NCI-H2081 (cell line): Measurements from ENCODE around the gene DPP9.

Experiments
- DNase-seq, 2 experiments: peaks; one replicate each; lab custom pipeline; 2025; lab: John Stamatoyannopoulos, UW

Gene DPP9

DNA sequence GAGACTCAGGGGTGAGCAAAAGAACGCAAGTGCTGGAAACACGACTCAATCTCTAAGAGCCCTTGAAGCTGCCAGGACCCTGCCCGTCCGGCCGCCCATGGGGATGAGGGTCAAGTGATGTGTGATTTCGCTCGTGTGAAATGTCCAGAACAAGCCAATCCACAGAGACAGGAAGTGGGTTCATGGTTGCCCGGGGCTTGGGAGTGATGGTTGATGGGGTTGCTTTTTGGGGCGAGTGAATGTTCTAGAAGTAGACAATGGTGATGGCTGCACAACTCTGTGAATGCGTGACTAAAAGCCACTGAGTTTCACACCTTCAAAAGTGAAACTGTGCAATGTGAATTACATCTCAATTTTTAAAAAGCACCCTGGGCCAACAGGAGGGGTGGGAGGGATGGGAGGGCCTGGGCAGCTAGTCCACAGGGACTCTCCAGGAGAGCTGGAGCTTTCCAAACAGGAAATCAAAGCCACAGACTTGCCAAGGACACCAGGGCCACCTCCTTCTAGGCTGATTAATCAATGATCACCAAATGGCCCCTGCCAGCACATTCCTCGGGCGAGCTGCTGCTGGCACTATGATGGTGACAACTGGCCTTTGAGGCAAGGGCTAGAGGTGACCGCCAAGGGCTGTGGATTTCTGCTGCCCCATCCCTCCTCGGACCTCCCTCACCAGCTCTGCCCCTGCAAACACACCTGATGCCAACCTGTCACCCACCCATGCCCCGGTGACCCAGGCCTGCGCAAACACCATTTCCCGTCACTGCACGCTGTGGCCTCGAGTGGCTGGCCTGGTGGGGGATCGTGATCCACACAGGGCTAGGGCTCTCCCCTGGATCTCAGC is 14.0 kb downstream of the DPP9 start:
- no peak for DNase-seq

DNA sequence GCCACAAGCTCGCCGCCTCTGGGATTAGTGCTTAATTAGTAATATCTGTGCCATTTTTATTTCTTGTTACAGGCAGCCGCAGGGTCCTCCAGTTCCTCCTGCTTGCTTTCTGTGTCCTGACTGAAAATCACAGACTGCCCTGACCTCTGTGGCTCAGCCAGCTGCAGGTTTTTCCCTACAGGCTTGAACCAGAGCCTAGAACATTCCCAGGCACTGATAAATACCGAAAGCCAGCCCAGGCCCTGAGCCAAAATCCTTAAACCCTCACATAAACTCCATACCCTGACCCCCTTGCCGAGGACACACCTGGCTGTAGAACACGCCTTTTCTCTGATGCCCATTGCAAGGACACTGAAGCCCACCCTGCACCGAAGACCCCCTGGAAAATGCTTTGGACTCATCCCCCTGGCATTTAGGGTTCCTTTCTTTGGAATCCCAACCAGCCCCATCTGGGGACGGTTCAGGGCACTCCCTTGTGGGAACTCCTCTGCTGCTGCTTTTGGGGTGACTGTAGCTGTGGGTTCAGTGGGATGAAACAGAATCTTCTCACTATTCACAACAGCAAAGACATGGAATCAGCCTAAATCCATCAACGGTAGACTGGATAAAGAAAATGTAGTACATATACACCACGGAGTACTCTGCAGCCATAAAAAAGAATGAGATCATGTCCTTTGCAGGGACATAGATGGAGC is 15.5 kb downstream of the DPP9 start:
- no peak for DNase-seq

DNA sequence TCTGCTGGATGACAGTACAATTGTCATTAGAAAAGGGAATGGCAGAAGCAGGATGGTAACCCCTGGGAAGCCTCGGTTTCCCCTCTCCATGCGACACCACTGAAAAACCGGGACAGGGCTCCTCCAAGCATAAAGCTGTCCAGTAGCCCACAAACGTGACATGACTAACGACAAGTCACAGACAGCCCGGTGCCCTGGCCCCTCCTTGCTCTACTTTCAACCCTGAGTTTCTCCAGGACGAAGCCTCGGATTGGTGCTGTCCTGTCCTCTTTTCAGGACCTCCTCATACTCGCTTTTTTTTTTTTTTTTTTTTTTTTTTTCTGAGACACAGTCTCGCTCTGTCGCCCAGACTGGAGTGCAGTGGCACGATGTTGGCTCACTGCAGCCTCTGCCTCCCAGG is 16.3 kb downstream of the DPP9 start:
- DNase-seq = no peak

DNA sequence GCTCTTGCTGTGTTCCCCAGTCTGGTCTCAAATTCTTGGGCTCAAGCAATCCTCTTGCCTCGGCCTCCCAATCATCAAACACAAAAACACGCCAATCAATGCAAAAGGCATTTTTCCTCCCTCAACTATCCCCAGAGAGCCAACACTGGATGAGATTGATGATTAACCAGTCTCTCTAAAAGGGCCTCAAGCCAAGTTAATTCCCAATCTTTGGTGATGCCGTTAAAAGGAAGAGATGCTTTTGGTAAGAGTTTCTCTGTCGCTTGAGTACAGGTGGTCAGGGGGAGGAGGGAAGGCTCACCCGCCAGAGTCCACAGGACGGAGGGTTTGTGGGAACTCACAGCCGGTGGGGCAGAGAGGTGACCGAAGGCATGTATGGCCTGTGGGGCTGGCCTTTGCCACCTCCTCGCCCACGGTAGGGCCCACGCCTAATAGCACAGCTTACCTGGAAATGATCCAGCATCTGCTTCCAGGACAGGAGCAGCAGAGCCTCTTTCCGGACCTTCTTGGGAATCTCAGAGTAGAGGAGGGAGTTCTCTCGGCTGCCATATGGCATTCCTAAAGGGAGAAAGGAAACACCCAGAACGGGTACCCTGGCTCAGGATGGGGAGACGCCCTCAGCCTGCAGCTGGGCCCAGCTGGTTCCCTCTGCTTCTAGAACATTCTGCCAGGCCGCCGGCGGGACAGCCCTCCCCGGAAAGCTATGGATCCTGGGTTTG is 18.1 kb downstream of the DPP9 start:
- DNase-seq = no peak

- DNase-seq = no peak
Observed at GRCh38 chr19:4704317-4704673, 19.3 kb downstream of the DPP9 start.

DNA sequence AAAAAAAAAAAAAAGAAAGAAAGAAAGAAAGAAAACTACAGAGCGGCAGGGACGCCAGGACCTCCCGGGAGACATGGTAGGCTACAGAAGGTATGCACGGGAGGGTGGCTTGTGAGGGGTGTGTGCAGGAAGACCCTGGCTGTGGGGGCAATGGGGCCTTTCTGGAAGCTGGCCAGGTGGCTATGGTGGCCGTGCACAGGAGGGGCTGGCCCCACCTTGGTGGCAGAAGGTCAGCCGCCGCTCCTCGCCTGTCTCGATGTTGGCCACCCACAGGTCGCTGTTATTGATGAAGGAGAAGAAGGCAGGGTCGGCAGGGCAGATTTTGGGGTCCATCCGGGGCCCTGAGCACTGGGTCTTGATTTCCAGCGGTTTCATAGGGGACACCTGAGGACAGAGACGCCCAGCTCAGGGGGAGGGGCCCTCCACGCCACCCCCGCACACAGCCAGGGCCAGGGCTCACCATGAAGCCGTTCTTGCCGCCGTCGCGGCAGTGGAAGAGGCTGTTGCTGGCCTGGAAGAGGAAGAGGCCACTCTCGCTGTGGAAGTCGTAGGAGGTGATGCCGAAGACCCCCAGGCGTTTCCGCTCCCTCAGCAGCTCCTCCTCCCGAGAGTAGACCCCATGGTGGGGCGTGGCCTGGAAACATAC is 19.8 kb downstream of the DPP9 start:
- DNase-seq = no peak

- DNase-seq = no peak
Observed at GRCh38 chr19:4702764-4703163, 20.9 kb downstream of the DPP9 start.

DNA sequence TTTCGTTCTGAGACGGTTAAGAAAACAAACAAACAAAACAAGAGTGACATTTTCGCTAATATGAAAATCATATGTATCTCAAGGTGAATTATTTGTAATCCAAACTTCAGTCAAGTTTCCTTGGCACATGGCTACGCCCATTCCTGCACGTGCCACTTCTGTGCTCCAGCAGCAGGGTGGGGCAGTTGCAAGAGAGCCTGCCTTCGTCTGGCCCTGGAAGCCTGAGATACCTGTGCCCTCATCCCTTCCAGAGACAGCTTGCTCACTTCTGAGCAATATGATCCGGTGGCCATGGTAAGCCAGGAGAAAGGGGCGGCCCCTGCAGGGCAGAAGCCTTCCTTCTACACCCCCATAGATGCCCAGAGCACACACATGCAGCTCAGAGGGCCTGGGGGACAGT is 22.1 kb downstream of the DPP9 start:
- DNase-seq = no peak

DNA sequence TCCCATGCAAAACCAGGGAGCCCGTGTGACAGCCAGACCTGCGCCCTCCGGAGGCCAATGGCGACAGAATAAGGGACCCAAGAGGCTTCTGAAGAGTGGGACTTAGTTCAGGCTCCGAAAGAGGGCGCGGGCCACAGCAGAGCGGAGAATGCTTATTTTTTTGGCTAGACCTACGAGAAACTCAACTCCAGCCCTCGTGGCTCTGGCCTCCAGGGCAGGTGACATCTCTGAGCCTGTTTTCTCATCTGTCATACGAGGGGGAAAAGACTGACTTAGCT is 23.0 kb downstream of the DPP9 start:
- no peak for DNase-seq

DNA sequence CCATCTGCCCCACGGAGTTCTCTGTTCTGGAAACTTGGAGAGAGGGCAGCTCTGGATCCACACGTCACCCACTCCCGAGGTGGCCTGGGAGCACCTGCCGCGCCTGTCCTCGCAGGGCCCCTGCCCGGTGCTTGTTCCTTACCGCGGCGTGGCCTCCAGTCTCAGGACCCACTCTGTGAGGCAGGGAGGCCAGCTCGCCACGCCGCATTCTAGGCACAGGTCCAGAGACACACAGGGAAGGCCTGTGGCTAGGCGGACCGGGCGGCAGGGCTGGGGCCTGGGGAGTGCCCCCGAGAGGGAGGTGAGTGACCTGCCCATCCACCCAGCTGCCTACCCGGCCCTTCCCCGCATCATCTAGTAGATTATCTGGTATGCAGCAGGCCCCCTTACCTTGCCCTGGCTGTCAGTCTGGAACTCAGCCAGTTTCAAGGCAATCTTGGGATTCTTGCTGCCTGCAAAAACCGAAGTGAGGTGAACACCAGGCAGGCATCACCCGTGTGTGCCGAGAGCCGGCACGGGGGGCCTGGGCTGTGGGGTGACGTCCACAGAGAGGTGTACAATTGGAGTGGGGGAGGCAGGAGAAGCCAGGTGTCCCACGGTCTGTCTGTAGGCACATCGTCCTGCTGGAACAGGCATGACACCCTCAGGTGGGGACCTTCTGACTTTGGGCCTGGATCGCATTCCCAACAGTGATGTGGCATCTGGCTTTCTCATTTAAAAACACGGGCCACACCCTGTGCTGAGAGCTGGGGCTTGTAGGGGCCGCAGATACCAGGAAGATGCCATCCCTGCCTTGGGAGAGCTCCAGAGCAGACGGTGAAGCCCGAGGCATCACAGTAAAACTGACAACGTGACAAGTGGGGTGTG is 23.6 kb downstream of the DPP9 start:
- DNase-seq = no peak

DNA sequence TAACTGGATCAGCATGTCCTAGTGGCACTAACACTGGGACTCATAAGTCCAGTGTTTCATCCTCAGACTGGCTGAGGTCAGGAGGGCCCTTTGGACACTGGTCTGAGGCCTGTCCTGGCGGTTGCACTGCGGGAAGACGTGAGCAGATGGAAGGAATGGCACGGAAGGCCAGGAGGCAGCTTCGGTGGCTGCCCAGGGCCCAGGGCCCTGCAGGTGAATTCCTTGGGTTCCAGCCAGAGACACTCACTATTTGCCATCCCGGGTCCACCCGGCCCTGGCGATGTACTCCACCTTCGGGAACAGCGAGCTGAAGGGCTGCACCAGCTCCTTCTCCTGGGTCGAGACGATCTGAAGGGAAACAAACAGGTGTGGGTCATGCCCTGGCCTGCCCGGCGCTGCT is 26.3 kb downstream of the DPP9 start:
- DNase-seq = no peak

GRCh38 chr19:4695224-4695731 is 28.4 kb downstream of the DPP9 start:
- no peak for DNase-seq

DNA sequence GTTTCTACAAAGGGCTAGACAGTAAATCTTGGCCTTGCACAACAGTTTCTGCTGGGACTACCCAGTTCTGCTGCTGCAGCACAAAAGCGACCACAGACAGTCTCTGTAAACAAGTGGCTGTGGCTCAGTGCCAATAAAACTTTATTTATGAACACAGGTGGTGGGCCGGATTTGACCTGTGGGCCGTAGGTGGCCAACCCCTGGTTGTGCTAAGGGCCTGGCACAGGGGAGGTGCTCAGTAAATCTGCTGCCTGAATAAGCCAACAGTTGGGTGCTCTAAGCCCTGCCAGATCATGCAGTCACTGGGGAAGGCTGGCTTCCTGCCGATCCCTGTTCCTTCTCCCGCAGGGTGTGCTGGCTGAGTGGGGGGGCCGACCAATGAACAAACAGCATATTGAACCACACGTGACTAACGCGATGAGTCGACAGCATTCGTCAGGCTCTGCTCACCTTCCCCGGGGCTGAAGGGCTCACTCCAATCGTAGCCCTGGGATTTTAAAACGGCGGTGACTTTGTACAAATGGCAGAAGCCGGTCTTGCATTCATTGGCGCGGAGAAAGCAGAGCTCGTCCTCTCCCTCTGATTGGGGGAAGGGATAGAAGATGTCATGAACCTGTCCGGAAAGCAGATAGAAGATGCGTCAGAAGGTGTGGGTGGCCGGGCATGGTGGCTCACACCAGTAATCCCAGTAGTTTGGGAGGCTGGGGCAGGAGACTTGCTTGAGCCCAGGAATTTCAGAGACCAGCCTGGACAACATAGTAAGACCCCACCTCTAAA is 29.2 kb downstream of the DPP9 start:
- peak in 1 of 2 experiments; percentile 8 for DNase-seq

DNA sequence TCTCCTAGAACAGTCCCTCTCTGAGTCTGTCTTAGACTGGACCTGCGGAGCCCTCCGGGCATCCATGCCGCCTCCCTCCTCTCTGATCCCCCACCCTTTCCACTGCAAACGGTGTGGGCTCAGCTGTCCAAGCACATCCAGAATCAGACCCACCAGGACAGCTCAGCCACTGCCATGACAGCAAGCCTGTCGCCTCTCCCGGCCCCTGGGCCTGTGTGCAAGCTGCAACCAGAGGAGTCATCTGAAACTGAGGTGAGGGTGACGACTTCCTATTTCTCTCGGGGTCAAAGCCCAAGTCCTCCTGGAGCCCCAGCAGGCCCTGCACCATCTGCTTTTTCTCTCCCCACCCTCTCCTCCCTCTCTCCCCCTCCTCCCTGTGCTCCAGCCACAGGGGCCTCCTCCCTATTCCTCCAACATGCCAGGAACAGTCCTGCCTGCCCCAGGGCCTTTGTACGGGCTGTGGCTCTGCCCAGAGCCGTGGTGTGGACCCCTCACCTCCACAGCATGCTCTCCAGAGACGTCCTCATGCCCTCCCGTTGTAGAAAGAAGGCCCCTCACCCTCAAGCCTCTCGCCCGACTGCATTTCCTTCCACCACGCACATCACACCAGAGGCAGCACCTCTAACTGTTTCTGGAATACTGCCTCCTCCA is 30.0 kb downstream of the DPP9 start:
- no peak for DNase-seq

- DNase-seq = no peak
Observed at GRCh38 chr19:4693078-4693350, 30.6 kb downstream of the DPP9 start.

DNA sequence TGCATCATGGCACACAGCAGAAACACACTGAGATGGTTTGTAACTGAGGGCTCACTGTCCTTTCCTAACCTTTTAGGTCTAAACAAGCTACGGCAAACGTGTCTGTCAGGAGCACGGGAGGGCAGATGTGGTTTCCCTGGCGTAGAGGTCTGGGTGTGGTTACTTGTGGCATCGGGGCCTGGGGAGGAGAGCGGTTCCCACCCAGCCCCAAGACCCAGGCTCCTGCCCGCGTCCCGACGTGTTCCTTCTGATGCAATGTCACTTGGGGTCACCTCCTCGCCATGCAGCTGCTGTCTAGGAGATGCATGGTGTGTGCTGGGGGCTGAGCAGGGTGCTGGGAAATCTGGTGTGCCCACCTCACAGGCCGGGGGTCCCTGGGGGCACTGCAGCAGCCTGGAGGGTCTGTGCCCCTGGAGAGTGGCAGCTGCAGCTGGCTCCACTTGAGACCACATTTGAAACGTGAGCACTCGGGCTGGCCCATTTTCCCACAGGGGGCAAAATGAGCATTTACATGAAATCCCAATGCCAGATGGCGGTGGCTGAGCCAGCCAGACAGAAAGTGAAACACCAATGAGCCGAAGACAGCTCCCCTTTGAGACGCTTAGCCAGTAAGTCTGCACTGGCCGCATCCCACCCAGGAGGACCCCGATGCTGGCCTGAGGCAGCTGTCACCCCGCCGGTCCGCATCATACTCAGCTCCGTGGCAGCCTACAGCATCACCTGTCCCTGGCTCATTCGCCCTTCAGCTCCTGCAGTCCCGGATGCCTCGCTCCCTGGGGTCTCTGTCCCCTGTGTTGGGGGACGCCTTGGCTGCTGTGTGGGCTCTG is 31.2 kb downstream of the DPP9 start:
- no peak for DNase-seq

GRCh38 chr19:4691373-4691772 is 32.3 kb downstream of the DPP9 start:
- DNase-seq = no peak

- DNase-seq = no peak
Observed at GRCh38 chr19:4690361-4690760, 33.3 kb downstream of the DPP9 start.

- no peak for DNase-seq
Observed at GRCh38 chr19:4689403-4689802, 34.2 kb downstream of the DPP9 start.

- DNase-seq = no peak
Observed at GRCh38 chr19:4688587-4688986, 35.1 kb downstream of the DPP9 start.
